ENCODE results near the gene PLEKHB1.
"Not testable (repeated sequence)": the region's sequence is repeated elsewhere in the genome, so short reads cannot be mapped to it uniquely, and the experiment has no call there.

The PLEKHB1 gene

GRCh38 chr11:73648571-73649046, 2.2 kb downstream of the PLEKHB1 start:
- DNase-seq = peak; percentile 66

- peak; percentile 61 for DNase-seq
Observed at GRCh38 chr11:73649206-73649605, 2.8 kb downstream of the PLEKHB1 start.

GRCh38 chr11:73650400-73650799, 4.0 kb downstream of the PLEKHB1 start:
- DNase-seq = no peak

GRCh38 chr11:73651252-73651651, 4.9 kb downstream of the PLEKHB1 start:
- no peak for DNase-seq

- no peak for DNase-seq
Observed at GRCh38 chr11:73651661-73652045, 5.3 kb downstream of the PLEKHB1 start.

- DNase-seq = peak; percentile 93
Observed at GRCh38 chr11:73652046-73652730, 5.8 kb downstream of the PLEKHB1 start.

GRCh38 chr11:73652856-73653559, 6.6 kb downstream of the PLEKHB1 start:
- DNase-seq = no peak

GRCh38 chr11:73653996-73654395, 7.6 kb downstream of the PLEKHB1 start:
- DNase-seq = no peak

GRCh38 chr11:73654482-73655021, 8.2 kb downstream of the PLEKHB1 start:
- DNase-seq = no peak

GRCh38 chr11:73655686-73656085, 9.3 kb downstream of the PLEKHB1 start:
- DNase-seq = no peak

GRCh38 chr11:73656985-73657384, 10.6 kb downstream of the PLEKHB1 start:
- DNase-seq = no peak

GRCh38 chr11:73659961-73660360, 13.6 kb downstream of the PLEKHB1 start:
- DNase-seq = no peak

- DNase-seq = no peak
Observed at GRCh38 chr11:73660497-73661034, 14.2 kb downstream of the PLEKHB1 start.

- peak; percentile 92 for DNase-seq
Observed at GRCh38 chr11:73661035-73661628, 14.8 kb downstream of the PLEKHB1 start.

GRCh38 chr11:73662445-73663157, 16.2 kb downstream of the PLEKHB1 start:
- no peak for DNase-seq

GRCh38 chr11:73663604-73664495, 17.5 kb downstream of the PLEKHB1 start:
- no peak for DNase-seq

GRCh38 chr11:73664877-73665276, 18.5 kb downstream of the PLEKHB1 start:
- no peak for DNase-seq

GRCh38 chr11:73667891-73668290, 21.5 kb downstream of the PLEKHB1 start:
- DNase-seq = no peak

- DNase-seq = no peak
Observed at GRCh38 chr11:73670808-73671207, 24.4 kb downstream of the PLEKHB1 start.

GRCh38 chr11:73671701-73672100, 25.3 kb downstream of the PLEKHB1 start:
- no peak for DNase-seq

GRCh38 chr11:73676552-73676951, 30.2 kb downstream of the PLEKHB1 start:
- not testable (repeated sequence) for DNase-seq

- no peak for DNase-seq
Observed at GRCh38 chr11:73680687-73681086, 34.3 kb downstream of the PLEKHB1 start.

Measured in midbrain (tissue), 1 donor.